Aorta (tissue), 5 donors: ENCODE data around the gene NEGR1. TPM values are rescaled to one million over a fixed set of nuclear protein-coding genes. Genes with fewer than 3 reads are reported as not detected.

ENCODE experiments used
- ATAC-seq: fragments of 200-7000 bp; cut with Tn5 transposase; one replicate; pipeline ENCODE4 v1.9.1; 2022; ENCODE audit warnings: moderate library complexity; ENCODE audit not compliant: low FRiP score
- DNase-seq, 2 donors: peaks; one replicate each; pipeline ENCODE4 v3.0.0-alpha.2; 2020
- H3K27ac ChIP-seq, 2 donors: one replicate each; pipeline ENCODE4 v1.5.1; 2013; ENCODE audit warnings: low read length in 2 of 2, mild to moderate bottlenecking in 2 of 2, moderate library complexity in 2 of 2, control low read depth in 1 of 2, inconsistent platforms in 1 of 2, low read depth in 1 of 2
- H3K27me3 ChIP-seq, 2 donors: one replicate each; pipeline ENCODE4 v1.6.1; 2013; ENCODE audit warnings: control low read depth in 1 of 2, low read length in 1 of 2, mild to moderate bottlenecking in 1 of 2, moderate library complexity in 1 of 2; ENCODE audit not compliant: insufficient read depth in 2 of 2, control insufficient read depth in 1 of 2
- H3K36me3 ChIP-seq, 2 donors: one replicate each; pipeline ENCODE4 v1.6.1; 2013; ENCODE audit warnings: control low read depth in 1 of 2, low read length in 1 of 2, mild to moderate bottlenecking in 1 of 2; ENCODE audit not compliant: insufficient read depth in 2 of 2, control insufficient read depth in 1 of 2
- H3K4me1 ChIP-seq, 2 donors: one replicate each; pipeline ENCODE4 v1.6.1; 2013; ENCODE audit warnings: low read length in 2 of 2, control low read depth in 1 of 2, mild to moderate bottlenecking in 1 of 2, moderate library complexity in 1 of 2; ENCODE audit not compliant: insufficient read depth in 2 of 2, control insufficient read depth in 1 of 2
- H3K4me3 ChIP-seq, 2 donors: one replicate each; pipeline ENCODE4 v1.5.1; 2013; ENCODE audit warnings: low read length in 2 of 2, control low read depth in 1 of 2, mild to moderate bottlenecking in 1 of 2
- H3K9me3 ChIP-seq: one replicate; pipeline ENCODE4 v1.6.1; 2013; ENCODE audit warnings: mild to moderate bottlenecking, low read length; ENCODE audit not compliant: control insufficient read depth
- WGBS, 2 donors: extraction: QIAGEN DNeasy Blood & Tissue Kit; methylation state at CpG; one replicate each; pipeline ENCODE4 v1.1.7; 2013; 5-methylcytosine and 5-hydroxymethylcytosine counted together
- intact Hi-C, 2 donors: fragments of 100-400 bp; cut with DNase I; formaldehyde crosslinking; loops; one replicate each; pipeline versions ENCODE4 v1.14.2 to v1.15.0; 2022
- long read RNA-seq, 2 donors: library from polyadenylated mRNA; unstranded; transcript quantifications; one replicate each; pipeline ENCODE4 v2.0.0, GENCODE V29; 2020 to 2021
- polyA plus RNA-seq, 2 donors: library from polyadenylated mRNA; stranded (reverse); fragments of 200-250 nt; gene quantifications; one replicate each; pipeline ENCODE4 v1.2.3, GENCODE V29; 2013
- total RNA-seq, 2 donors: library from RNA; stranded (reverse); fragmentation: NEBNext Ultra II Directional; extraction: Animal tissue kit (Norgen Biotek cat#: 25700); gene quantifications; one replicate each; pipeline ENCODE4 v1.2.1, GENCODE V29; 2021
- donor health status: healthy with polysubstance abuse.
- donor health status: Bipolar disorder and iron deficiency.
- donor health status: DM: no; HTN: no; CAD: no.
- donor health status: DM: no; HTN: no; CAD: no.
- donor health status: DM: yes; HTN: yes; CAD: no.

NEGR1 gene
- 10 to 100 TPM; 26.7 to 50.3 TPM for total RNA-seq
- polyA plus RNA-seq, result 10 to 100 TPM in 1 of 2 donors, 1 to 10 TPM in 1; 3.5 to 10.1 TPM
- long read RNA-seq, donor 1, partial matches to known transcripts, result 1 of 16 reads
- long read RNA-seq, donor 1, other reads (novel, unspliced or antisense), result 15 of 16 reads
- long read RNA-seq, donor 2, partial matches to known transcripts, result 9 of 42 reads
- long read RNA-seq, donor 2, other reads (novel, unspliced or antisense), result 33 of 42 reads

DNA sequence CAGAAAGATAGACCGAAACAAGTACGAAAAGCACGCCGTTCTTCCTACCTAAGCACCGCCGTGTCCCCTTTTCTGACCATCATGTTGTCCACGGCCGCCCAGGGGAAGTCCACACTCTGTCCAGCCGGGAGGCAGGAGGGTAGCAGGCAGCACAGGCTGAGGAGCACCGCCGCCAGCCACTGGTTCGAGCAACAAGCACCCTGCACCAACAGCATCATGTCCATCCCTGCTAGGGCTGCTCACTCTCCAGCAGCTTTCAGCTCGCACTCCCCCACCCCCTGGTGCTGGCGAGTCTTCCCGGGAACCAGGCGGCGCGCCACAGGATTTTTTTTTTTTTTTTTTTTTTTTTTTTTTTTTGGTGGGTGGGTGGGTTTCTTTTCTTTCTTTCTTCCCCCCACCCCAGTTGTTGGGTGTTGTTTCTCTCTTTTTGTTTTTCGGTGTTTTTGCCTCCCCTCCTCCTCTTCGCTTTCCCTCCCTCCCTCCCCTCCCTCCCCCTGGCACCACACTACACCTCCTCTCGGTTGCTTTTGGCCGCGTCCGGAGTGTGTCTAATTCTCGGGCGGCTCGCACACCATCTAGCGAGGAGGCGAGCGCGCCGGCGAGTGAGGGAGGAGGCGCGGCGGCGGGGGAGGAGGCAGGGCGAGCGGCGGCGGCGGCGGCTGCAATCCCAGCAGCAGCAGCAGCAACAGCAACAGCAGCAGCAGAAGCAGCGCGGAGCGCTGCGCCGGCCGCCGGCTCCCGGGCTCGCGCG, at the start of gene NEGR1:
Gene NEGR1 (minus strand): TSS at position 269 of the 751 bp plus-strand sequence.
- peak; percentile 93 for ATAC-seq
- H3K36me3 ChIP-seq, result no peaks in the 10 kb centered on the region
- peak within 1 kb of the TSS; percentile 37 to 81 for H3K4me3 ChIP-seq
- H3K27ac ChIP-seq, result peak within 1 kb of the TSS; percentile 87 to 95
- WGBS, 2 donors, result 0% methylated on average over 47 to 54 of the region's 54 CpGs
- H3K27me3 ChIP-seq, result no peaks in the 10 kb centered on the region
- H3K9me3 ChIP-seq, result no peaks in the 10 kb centered on the region
- DNase-seq, result peak; percentile 93 to 95
- H3K4me1 ChIP-seq, result no peaks in the 10 kb centered on the region
- intact Hi-C loops, result loop anchor here in 1 of 2 donors (2.0 to 5.0 kb wide), 2 partner anchors 56 to 100 kb away; no protein-coding TSS in a partner anchor

DNA sequence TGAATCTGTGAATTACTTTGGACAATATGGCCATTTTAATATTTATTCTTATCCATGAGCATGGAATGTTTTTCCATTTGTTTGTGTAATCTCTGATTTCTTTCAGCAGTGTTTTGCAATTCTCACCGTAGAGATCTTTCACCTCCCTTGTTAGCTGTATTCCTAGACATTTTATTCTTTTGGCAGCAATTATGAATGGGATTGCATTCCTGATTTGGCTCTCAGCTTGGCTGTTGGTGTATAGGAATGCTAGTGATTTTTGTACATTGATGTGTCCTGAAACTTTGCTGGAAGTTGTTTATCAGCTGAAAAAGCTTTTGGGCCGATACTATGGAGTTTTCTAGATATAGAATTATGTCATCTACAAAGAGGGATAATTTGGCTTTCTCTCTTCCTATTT, 44.2 kb upstream of the NEGR1 start:
- WGBS, 2 donors, result 15 to 16% methylated on average over 2 of the region's 2 CpGs
- intact Hi-C loops, result no loop called here
- no peak for ATAC-seq

DNA sequence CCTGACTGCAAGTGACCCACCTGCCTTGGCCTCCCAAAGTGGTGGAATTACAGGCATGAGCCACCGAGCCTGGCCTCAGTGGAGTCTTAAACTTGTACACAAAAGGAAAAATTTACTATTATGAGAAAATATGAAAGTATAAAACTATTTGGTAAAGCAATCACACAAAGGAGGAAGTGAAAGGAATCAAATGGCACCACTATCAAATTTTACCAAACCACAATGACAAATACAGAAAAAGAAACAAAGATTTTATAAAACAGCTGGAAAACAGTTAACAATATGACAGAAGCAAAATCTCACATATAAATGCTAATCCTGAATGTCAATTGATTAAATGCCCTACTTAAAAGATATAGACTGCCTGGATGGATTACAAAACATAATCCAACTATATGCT, 42.1 kb upstream of the NEGR1 start:
- H3K9me3 ChIP-seq, result no peaks in the 10 kb centered on the region
- no peak for DNase-seq
- WGBS, 2 donors, result 74 to 83% methylated on average over 1 of the region's 1 CpG
- no peaks in the 10 kb centered on the region for H3K27me3 ChIP-seq
- intact Hi-C loops, result no loop called here
- H3K4me3 ChIP-seq, result no peak overlapping the region
- no peak overlapping the region for H3K27ac ChIP-seq
- no peak for ATAC-seq
- no peaks in the 10 kb centered on the region for H3K4me1 ChIP-seq
- H3K36me3 ChIP-seq, result no peaks in the 10 kb centered on the region

More for the DNA sequence above, 44.2 kb upstream of the NEGR1 start:
- Histone ChIP-seq H3K36me3 (no peaks in the 10 kb centered on the region), H3K27ac (no peak overlapping the region), H3K9me3 (no peaks in the 10 kb centered on the region), H3K4me3 (no peak overlapping the region), H3K27me3 (no peaks in the 10 kb centered on the region), H3K4me1 (no peaks in the 10 kb centered on the region)
- DNase-seq, result no peak

DNA sequence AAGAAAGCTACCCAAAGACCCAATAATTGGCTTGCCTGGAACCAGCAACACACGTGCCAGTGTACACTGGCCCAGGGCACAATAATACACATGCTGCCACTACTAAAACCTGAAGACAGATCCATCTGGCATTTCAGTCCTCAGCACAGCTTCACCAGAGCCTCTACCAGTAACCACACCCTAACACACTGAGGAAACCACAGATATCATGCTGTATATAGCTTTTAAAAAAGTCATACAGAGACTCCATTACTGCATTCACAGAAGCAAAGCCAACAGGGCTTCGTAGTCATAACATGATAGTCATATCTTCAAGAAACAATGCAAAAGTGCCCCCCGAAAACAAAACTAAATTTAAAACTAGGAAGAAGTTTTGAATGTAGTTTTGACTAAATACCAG, 40.6 kb upstream of the NEGR1 start:
- no peaks in the 10 kb centered on the region for H3K36me3 ChIP-seq
- H3K4me3 ChIP-seq, result no peak overlapping the region
- H3K9me3 ChIP-seq, result no peaks in the 10 kb centered on the region
- H3K27me3 ChIP-seq, result no peaks in the 10 kb centered on the region
- no peak for DNase-seq
- ATAC-seq, result no peak
- H3K4me1 ChIP-seq, result no peaks in the 10 kb centered on the region
- WGBS, 2 donors, result 76 to 79% methylated on average over 3 of the region's 3 CpGs
- intact Hi-C loops, result no loop called here
- H3K27ac ChIP-seq, result no peak overlapping the region

DNA sequence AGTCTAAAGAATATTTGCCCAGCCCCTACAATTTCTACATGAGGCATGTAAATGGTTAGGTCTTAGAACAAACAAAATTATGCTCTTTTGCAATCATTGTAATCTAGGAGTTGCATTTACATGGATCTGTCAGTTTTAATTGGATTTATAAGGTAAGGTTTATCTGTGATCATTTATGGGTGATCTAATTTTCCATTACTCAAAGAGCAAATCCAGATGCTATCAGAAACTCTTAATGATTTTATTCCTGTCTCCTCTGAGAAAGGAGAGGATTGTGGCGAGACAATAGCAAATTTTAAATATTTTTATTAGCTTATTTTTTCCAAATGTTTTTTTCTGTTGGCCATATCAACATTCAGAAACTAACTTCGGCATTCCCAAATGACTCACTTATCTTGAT, 14.2 kb upstream of the NEGR1 start:
- WGBS, 2 donors, result 47 to 62% methylated on average over 2 of the region's 2 CpGs
- intact Hi-C loops, result no loop called here
- H3K36me3 ChIP-seq, result no peaks in the 10 kb centered on the region
- no peaks in the 10 kb centered on the region for H3K27me3 ChIP-seq
- H3K4me1 ChIP-seq, result no peaks in the 10 kb centered on the region
- DNase-seq, result no peak
- H3K27ac ChIP-seq, result no peak overlapping the region
- H3K4me3 ChIP-seq, result no peak overlapping the region
- H3K9me3 ChIP-seq, result no peaks in the 10 kb centered on the region
- no peak for ATAC-seq

DNA sequence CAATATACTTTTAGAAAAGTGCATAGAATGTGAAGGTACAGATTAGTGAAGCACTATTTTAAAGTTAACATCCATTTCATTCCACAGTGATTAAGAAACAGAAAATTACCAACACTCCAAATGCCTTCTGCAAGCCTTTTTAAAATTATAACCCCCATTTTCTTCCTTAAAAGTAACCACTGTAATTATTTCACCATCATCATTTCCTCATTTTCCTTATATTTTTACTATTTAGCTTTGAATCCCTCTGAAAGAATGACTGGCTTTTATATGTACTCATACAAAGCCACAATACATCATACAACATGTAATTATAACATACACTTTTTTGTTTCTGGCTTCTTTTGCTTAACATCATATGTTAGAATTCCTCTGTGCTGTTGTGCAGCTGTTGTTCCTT, 6.5 kb upstream of the NEGR1 start:
- Histone ChIP-seq H3K9me3 (no peaks in the 10 kb centered on the region), H3K4me1 (no peaks in the 10 kb centered on the region), H3K4me3 (no peak overlapping the region), H3K36me3 (no peaks in the 10 kb centered on the region), H3K27ac (no peak overlapping the region), H3K27me3 (no peaks in the 10 kb centered on the region)
- ATAC-seq, result no peak
- intact Hi-C loops, result no loop called here
- no peak for DNase-seq

DNA sequence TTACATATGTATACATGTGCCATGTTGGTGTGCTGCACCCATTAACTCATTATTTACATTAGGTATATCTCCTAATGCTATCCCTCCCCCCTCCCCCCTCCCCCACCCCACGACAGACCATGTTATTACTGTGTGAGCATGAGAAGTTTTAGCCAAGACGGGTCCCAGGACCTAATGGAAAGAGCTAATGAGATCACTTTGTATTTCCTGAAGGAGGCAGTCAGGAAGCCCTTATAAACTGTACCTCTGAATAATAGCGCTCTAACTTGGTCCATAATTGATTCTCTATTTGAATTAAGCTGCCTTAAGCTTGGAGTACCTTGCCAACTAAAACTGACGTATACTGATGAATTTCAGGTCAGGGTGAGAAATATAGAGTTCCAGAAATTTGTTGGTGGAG, 4.1 kb upstream of the NEGR1 start:
- DNase-seq, result no peak
- Histone ChIP-seq H3K9me3 (no peaks in the 10 kb centered on the region), H3K27me3 (no peaks in the 10 kb centered on the region), H3K36me3 (no peaks in the 10 kb centered on the region), H3K27ac (no peak overlapping the region), H3K4me1 (no peaks in the 10 kb centered on the region), H3K4me3 (no peak overlapping the region)
- no peak for ATAC-seq
- intact Hi-C loops, result no loop called here
- WGBS, 2 donors, result 75 to 79% methylated on average over 4 of the region's 4 CpGs

DNA sequence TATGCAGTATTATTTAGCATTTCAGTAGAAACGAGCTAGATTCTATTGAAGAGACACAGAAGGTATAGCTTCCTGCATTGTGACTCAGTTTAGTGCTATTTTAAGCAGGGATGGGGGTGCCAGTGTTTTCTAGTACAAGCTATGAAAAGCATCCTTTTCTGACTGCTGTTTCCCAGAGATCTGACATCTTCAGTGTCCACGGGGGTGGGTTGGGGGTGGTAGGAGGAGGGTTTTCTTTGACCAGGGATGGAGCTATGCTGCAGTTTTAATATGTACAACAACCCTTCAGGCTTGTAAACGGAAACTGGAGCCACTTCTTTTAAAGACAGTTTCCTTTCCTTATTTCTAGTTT, 2.7 kb upstream of the NEGR1 start:
- no peaks in the 10 kb centered on the region for H3K27me3 ChIP-seq
- peak overlapping the region; percentile 37 to 81 for H3K4me3 ChIP-seq
- no peaks in the 10 kb centered on the region for H3K36me3 ChIP-seq
- intact Hi-C loops, result no loop called here
- DNase-seq, result peak in 1 of 2 donors; percentile 64
- WGBS, 2 donors, result 0% methylated on average over 3 of the region's 3 CpGs
- peak overlapping the region; percentile 17 to 82 for H3K27ac ChIP-seq
- no peaks in the 10 kb centered on the region for H3K4me1 ChIP-seq
- ATAC-seq, result no peak
- no peaks in the 10 kb centered on the region for H3K9me3 ChIP-seq
